NB4 (cell line): ENCODE measurements around the gene RPL13A.

Source experiments
- TF ChIP-seq, protein P1 (sequence below): IDR thresholded peaks from one replicate; pipeline ENCODE4 v1.5.1; 2012; ENCODE audit warnings: low read depth, low read length
- TF ChIP-seq, protein P2 (sequence below): IDR thresholded peaks from 2 replicates; pipeline ENCODE4 v1.6.1; 2011; ENCODE audit warnings: low read depth, low read length

DNA sequence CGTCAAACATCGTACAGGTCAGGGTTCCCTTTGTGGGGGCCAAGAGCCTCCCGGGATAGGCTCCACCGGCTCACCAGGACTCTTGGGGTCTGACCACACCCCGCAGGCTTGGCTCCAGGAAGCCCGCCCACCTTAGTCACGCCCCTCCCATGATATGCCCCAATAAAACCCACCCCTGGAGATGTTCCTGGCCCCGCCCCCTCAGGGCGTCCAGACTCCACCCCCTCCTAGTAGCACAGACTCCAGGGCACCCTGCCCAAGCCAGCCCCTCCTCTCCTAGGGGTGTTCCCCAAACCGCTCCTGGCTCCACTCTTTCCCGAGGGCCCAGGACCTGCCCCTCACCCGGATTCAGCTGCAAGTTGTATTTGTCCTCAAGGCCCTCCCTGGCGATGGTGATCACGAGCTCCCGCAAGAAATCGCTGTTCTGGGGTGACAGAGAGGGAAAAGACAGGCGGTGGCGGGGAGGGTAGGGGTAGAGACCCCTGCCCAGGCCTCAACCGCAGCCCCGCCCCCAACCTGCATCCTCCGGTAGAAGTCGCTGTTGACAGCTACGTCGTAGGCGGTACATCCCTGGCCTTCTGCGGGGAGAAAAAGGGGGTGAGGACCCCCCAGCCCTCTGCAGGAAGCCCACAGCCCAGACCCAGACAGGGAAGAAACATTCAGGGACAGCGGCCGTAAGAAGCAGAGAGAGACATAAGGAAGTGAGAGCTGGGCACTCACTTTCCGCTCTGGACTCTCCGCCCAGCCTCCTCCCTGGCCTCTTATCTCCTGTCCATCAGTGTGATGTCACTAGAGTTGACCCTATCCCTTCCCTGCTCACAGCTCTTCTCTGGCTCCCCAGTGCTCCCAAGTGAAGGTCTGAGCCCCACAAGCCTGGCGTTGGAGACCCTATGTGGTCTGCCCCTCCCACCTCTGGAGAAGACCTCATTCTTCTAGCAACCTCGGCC, 39.6 kb upstream of the RPL13A start:
- TF ChIP-seq, protein P1, sequence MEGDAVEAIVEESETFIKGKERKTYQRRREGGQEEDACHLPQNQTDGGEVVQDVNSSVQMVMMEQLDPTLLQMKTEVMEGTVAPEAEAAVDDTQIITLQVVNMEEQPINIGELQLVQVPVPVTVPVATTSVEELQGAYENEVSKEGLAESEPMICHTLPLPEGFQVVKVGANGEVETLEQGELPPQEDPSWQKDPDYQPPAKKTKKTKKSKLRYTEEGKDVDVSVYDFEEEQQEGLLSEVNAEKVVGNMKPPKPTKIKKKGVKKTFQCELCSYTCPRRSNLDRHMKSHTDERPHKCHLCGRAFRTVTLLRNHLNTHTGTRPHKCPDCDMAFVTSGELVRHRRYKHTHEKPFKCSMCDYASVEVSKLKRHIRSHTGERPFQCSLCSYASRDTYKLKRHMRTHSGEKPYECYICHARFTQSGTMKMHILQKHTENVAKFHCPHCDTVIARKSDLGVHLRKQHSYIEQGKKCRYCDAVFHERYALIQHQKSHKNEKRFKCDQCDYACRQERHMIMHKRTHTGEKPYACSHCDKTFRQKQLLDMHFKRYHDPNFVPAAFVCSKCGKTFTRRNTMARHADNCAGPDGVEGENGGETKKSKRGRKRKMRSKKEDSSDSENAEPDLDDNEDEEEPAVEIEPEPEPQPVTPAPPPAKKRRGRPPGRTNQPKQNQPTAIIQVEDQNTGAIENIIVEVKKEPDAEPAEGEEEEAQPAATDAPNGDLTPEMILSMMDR: no peak
- TF ChIP-seq, protein P2, sequence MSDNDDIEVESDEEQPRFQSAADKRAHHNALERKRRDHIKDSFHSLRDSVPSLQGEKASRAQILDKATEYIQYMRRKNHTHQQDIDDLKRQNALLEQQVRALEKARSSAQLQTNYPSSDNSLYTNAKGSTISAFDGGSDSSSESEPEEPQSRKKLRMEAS: no peak
